HEK293 (cell line): ENCODE data around the gene CYP24A1.
A peak's percentile ranks its signal among the peaks of the same experiment; 100 is the strongest.

Experiments used
- CTCF ChIA-PET: fragments of 350-600 bp; formaldehyde crosslinking; extraction: SDS; loops from one replicate; lab custom pipeline; 2021; ENCODE audit warnings: antibody characterized with exemption; lab: Yijun Ruan, JAX
- POLR2A ChIA-PET: fragments of 300-600 bp; formaldehyde crosslinking; extraction: SDS; loops from one replicate; lab custom pipeline; 2020; ENCODE audit warnings: antibody characterized with exemption, inconsistent platforms; lab: Yijun Ruan, JAX
- H3K27ac ChIP-seq: fragments of 200-500 bp; sonication (Bioruptor generic); 2 replicates; pipeline ENCODE4 v1.5.1; 2014; ENCODE audit warnings: low read depth, low read length, control low read depth, inconsistent platforms; ENCODE audit errors: extremely low read depth
- H3K36me3 ChIP-seq, 2 experiments: fragments of 200-500 bp in 1 of 2; sonication (Bioruptor generic) in 1 of 2; 1 replicate in 1 of 2; 2 replicates in 1 of 2; pipeline ENCODE4 v1.5.1; 2014 to 2017; ENCODE audit warnings: inconsistent platforms in 2 of 2, low read length in 2 of 2; ENCODE audit not compliant: control insufficient read depth in 2 of 2, insufficient read depth in 1 of 2
- H3K4me1 ChIP-seq: fragments of 200-500 bp; sonication (Bioruptor generic); 2 replicates; pipeline ENCODE4 v1.5.1; 2014; ENCODE audit warnings: mild to moderate bottlenecking, low read length, inconsistent platforms; ENCODE audit not compliant: control insufficient read depth, insufficient read depth
- H3K4me3 ChIP-seq: 2 replicates; pipeline ENCODE4 v1.5.1; 2011; ENCODE audit warnings: low read depth, mild to moderate bottlenecking, control low read depth, low read length, moderate library complexity
- H3K9me3 ChIP-seq: fragments of 200-500 bp; sonication (Bioruptor generic); 2 replicates; pipeline ENCODE4 v1.5.1; 2014; ENCODE audit warnings: low read depth, low read length, inconsistent platforms; ENCODE audit not compliant: control insufficient read depth, insufficient read depth
- GLI2 ChIP-seq: fragments of 450-650 bp; formaldehyde crosslinking; IDR thresholded peaks from 2 replicates; pipeline ENCODE4; 2017; ENCODE audit warnings: missing biosample characterization, missing genetic modification characterization, low read depth, borderline replicate concordance
- MYNN ChIP-seq: fragments of 450-650 bp; formaldehyde crosslinking; IDR thresholded peaks from 2 replicates; pipeline ENCODE4 v1.5.1; 2016; ENCODE audit warnings: missing biosample characterization, missing genetic modification characterization, borderline replicate concordance
- MZF1 ChIP-seq: fragments of 450-650 bp; formaldehyde crosslinking; IDR thresholded peaks from 2 replicates; pipeline ENCODE4 v1.5.1; 2017; ENCODE audit warnings: missing biosample characterization, missing genetic modification characterization, borderline replicate concordance
- OSR2 ChIP-seq: fragments of 450-650 bp; formaldehyde crosslinking; IDR thresholded peaks from 2 replicates; pipeline ENCODE4 v1.5.1; 2016; ENCODE audit warnings: missing biosample characterization, missing genetic modification characterization
- PRDM6 ChIP-seq: fragments of 450-650 bp; formaldehyde crosslinking; IDR thresholded peaks from 2 replicates; pipeline ENCODE4 v1.5.1; 2017; ENCODE audit warnings: missing biosample characterization, missing genetic modification characterization
- REPIN1 ChIP-seq: fragments of 450-650 bp; formaldehyde crosslinking; IDR thresholded peaks from 2 replicates; pipeline ENCODE4 v1.5.1; 2017; ENCODE audit warnings: missing biosample characterization, missing genetic modification characterization, low read depth
- SCRT2 ChIP-seq: fragments of 450-650 bp; formaldehyde crosslinking; IDR thresholded peaks from 2 replicates; pipeline ENCODE4 v1.5.1; 2016; ENCODE audit warnings: missing biosample characterization, missing genetic modification characterization
- SETDB1 ChIP-seq: IDR thresholded peaks from one replicate; pipeline ENCODE4 v1.6.1; 2017; ENCODE audit warnings: mild to moderate bottlenecking, low read length, moderate library complexity, mixed read lengths; ENCODE audit not compliant: insufficient read length
- SP7 ChIP-seq: fragments of 450-650 bp; formaldehyde crosslinking; IDR thresholded peaks from 2 replicates; pipeline ENCODE4 v1.5.1; 2016; ENCODE audit warnings: missing biosample characterization, missing genetic modification characterization
- TRIM28 ChIP-seq: IDR thresholded peaks from 2 replicates; pipeline ENCODE4 v1.6.1; 2011; ENCODE audit warnings: low read length, control low read depth, borderline replicate concordance
- ZBTB49 ChIP-seq: fragments of 450-650 bp; formaldehyde crosslinking; IDR thresholded peaks from 2 replicates; pipeline ENCODE4 v1.5.1; 2016; ENCODE audit warnings: missing biosample characterization, missing genetic modification characterization, low read depth
- ZBTB7A ChIP-seq: fragments of 450-650 bp; formaldehyde crosslinking; IDR thresholded peaks from 2 replicates; pipeline ENCODE4 v1.5.1; 2016; ENCODE audit warnings: low read depth, missing biosample characterization, missing genetic modification characterization
- ZFP3 ChIP-seq: fragments of 450-650 bp; formaldehyde crosslinking; IDR thresholded peaks from 2 replicates; pipeline ENCODE4 v1.5.1; 2016; ENCODE audit warnings: low read depth, missing biosample characterization, missing genetic modification characterization
- ZNF26 ChIP-seq: fragments of 450-650 bp; formaldehyde crosslinking; IDR thresholded peaks from 2 replicates; pipeline ENCODE4 v1.5.1; 2016; ENCODE audit warnings: missing biosample characterization, missing genetic modification characterization
- ZNF341 ChIP-seq: fragments of 450-650 bp; formaldehyde crosslinking; IDR thresholded peaks from 2 replicates; pipeline ENCODE4; 2016; ENCODE audit warnings: low read depth, missing biosample characterization, missing genetic modification characterization
- ZNF398 ChIP-seq: fragments of 450-650 bp; formaldehyde crosslinking; IDR thresholded peaks from 2 replicates; pipeline ENCODE4 v1.5.1; 2017; ENCODE audit warnings: missing biosample characterization, missing genetic modification characterization
- ZNF670 ChIP-seq: fragments of 450-650 bp; formaldehyde crosslinking; IDR thresholded peaks from 2 replicates; pipeline ENCODE4 v1.5.1; 2016; ENCODE audit warnings: missing biosample characterization, missing genetic modification characterization, low read depth
- ZNF777 ChIP-seq: fragments of 450-650 bp; formaldehyde crosslinking; IDR thresholded peaks from 2 replicates; pipeline ENCODE4 v1.5.1; 2017; ENCODE audit warnings: missing biosample characterization, missing genetic modification characterization, borderline replicate concordance

CYP24A1 gene

GRCh38 chr20:54139188-54139587 is 34.6 kb downstream of the CYP24A1 start:
- Histone ChIP-seq H3K4me1 (no peaks in the 10 kb centered on the region), H3K27ac (no peak overlapping the region), H3K4me3 (no peak overlapping the region), H3K9me3 (no peaks in the 10 kb centered on the region), H3K36me3 (no peaks in the 10 kb centered on the region)
- TF ChIP-seq TRIM28 (no peak), SETDB1 (peak; percentile 55)
- CTCF ChIA-PET: interaction anchor here (0.7 to 1.2 kb wide), 3 partner anchors 12 to 60 kb away, joined by 3 to 7 read pairs (median 3); no protein-coding TSS in a partner anchor
- POLR2A ChIA-PET: no interaction called here

- POLR2A ChIA-PET: no interaction called here
- Histone ChIP-seq H3K36me3 (no peaks in the 10 kb centered on the region), H3K27ac (no peak overlapping the region), H3K4me1 (no peaks in the 10 kb centered on the region), H3K4me3 (no peak overlapping the region), H3K9me3 (no peaks in the 10 kb centered on the region)
- no peak for TF ChIP-seq ZNF777 (tag by site-specific recombination)
- TF ChIP-seq MZF1: no peak
- TF ChIP-seq ZBTB49 (tag by site-specific recombination): no peak
- no peak for TF ChIP-seq REPIN1
- no peak for TF ChIP-seq ZFP3 (tag by site-specific recombination)
- TF ChIP-seq ZNF341: no peak
- CTCF ChIA-PET: interaction anchor here (1.1 to 1.2 kb wide), 2 partner anchors 35 to 61 kb away, joined by 3 to 4 read pairs; no protein-coding TSS in a partner anchor
These were observed 35.4 kb downstream of the CYP24A1 start for GRCh38 chr20:54138427-54138826.

GRCh38 chr20:54137115-54137514 is 36.7 kb downstream of the CYP24A1 start:
- H3K36me3 ChIP-seq: no peaks in the 10 kb centered on the region
- POLR2A ChIA-PET: no interaction called here
- CTCF ChIA-PET: interaction anchor here (0.7 kb wide), 1 partner anchor 31 kb away, joined by 3 read pairs; no protein-coding TSS in a partner anchor
- no peak for TF ChIP-seq MYNN (tag by site-specific recombination)
- TF ChIP-seq, all 188 proteins: peak for 0
- H3K4me3 ChIP-seq: no peak overlapping the region
- H3K9me3 ChIP-seq: no peaks in the 10 kb centered on the region
- H3K4me1 ChIP-seq: no peaks in the 10 kb centered on the region
- no peak overlapping the region for H3K27ac ChIP-seq

- CTCF ChIA-PET: interaction anchor here (1.0 to 1.6 kb wide), 2 partner anchors 38 to 65 kb away, joined by 4 to 6 read pairs; no protein-coding TSS in a partner anchor
- Histone ChIP-seq H3K4me1 (no peaks in the 10 kb centered on the region), H3K36me3 (no peaks in the 10 kb centered on the region), H3K27ac (no peak overlapping the region)
- POLR2A ChIA-PET: no interaction called here
- no peak for TF ChIP-seq OSR2 (tag by site-specific recombination)
- no peak for TF ChIP-seq ZBTB7A (tag by site-specific recombination)
- TF ChIP-seq SCRT2 (tag by site-specific recombination): peak; percentile 77
- TF ChIP-seq ZNF670 (tag by site-specific recombination): no peak
- no peak for TF ChIP-seq PRDM6 (tag by site-specific recombination)
- no peak for TF ChIP-seq SP7 (tag by site-specific recombination)
- TF ChIP-seq GLI2 (tag by site-specific recombination): no peak
- no peak for TF ChIP-seq ZNF341
- TF ChIP-seq ZNF26: no peak
- TF ChIP-seq ZNF398: peak; percentile 16; the same call in 1 of the 2 replicates
- TF ChIP-seq, all 188 proteins: peak for 2
- H3K9me3 ChIP-seq: no peaks in the 10 kb centered on the region
- H3K4me3 ChIP-seq: no peak overlapping the region
These were observed 39.2 kb downstream of the CYP24A1 start for GRCh38 chr20:54134445-54135220.
